HepG2 (cell line): ENCODE results near the gene HELLS. TPM values are rescaled to one million over a fixed set of nuclear protein-coding genes. Genes with fewer than 3 reads are reported as not detected.
A peak's percentile ranks its signal among the peaks of the same experiment; 100 is the strongest.

ENCODE experiments used
- ARID3A ChIP-seq: IDR thresholded peaks from 2 replicates; pipeline ENCODE4 v1.6.1; 2012; ENCODE audit warnings: low read depth, low read length, improper control_type of control experiment
- CAMTA2 ChIP-seq: sonication (generic); formaldehyde crosslinking; IDR thresholded peaks from 2 replicates; pipeline ENCODE4 v1.4.0; 2020; ENCODE audit warnings: mild to moderate bottlenecking, missing genetic modification reagents, borderline replicate concordance
- CEBPB ChIP-seq: IDR thresholded peaks from 2 replicates; pipeline ENCODE4 v1.6.1; 2011; ENCODE audit warnings: low read depth, low read length, improper control_type of control experiment, borderline replicate concordance
- ELF3 ChIP-seq: IDR thresholded peaks from 2 replicates; pipeline ENCODE4 v1.6.1; 2016; ENCODE audit warnings: missing genetic modification reagents, missing compliant biosample characterization
- ETV6 ChIP-seq: sonication (generic); formaldehyde crosslinking; conservative IDR thresholded peaks from 2 replicates; pipeline ENCODE4 v1.4.0; 2020; ENCODE audit warnings: missing genetic modification reagents
- HDAC6 ChIP-seq: fragments of 200-600 bp; sonication (generic); IDR thresholded peaks from 2 replicates; pipeline ENCODE4 v1.7.0; 2017; ENCODE audit warnings: mild to moderate bottlenecking, antibody characterized with exemption, low read length, low read depth
- MED1 ChIP-seq: sonication (generic); formaldehyde crosslinking; IDR thresholded peaks from 2 replicates; pipeline ENCODE4 v1.4.0; 2020; ENCODE audit warnings: missing genetic modification reagents
- NFE2L1 ChIP-seq: sonication (generic); formaldehyde crosslinking; IDR thresholded peaks from 2 replicates; pipeline ENCODE4 v1.4.0; 2020; ENCODE audit warnings: missing genetic modification reagents, mild to moderate bottlenecking, borderline replicate concordance
- RAD51 ChIP-seq: fragments of 450-650 bp; IDR thresholded peaks from 2 replicates; pipeline ENCODE4 v1.6.1; 2016; ENCODE audit warnings: borderline replicate concordance
- RBM22 ChIP-seq: fragments of 200-400 bp; formaldehyde crosslinking; optimal IDR thresholded peaks from 2 replicates; pipeline ENCODE3; 2017; ENCODE audit warnings: mild to moderate bottlenecking, low read length, moderate library complexity
- RORA ChIP-seq: sonication (generic); formaldehyde crosslinking; IDR thresholded peaks from 2 replicates; pipeline ENCODE4 v1.5.0; 2020; ENCODE audit warnings: mild to moderate bottlenecking, missing genetic modification reagents, moderate library complexity
- SNAPC2 ChIP-seq: sonication (generic); formaldehyde crosslinking; IDR thresholded peaks from 2 replicates; pipeline ENCODE4 v1.8.1; 2022; ENCODE audit warnings: mild to moderate bottlenecking, missing genetic modification reagents
- ZBTB7A ChIP-seq: sonication (generic); formaldehyde crosslinking; IDR thresholded peaks from 2 replicates; pipeline ENCODE4 v1.8.0; 2022; ENCODE audit warnings: mild to moderate bottlenecking, missing genetic modification reagents
- ZNF143 ChIP-seq: sonication (generic); formaldehyde crosslinking; IDR thresholded peaks from 2 replicates; pipeline ENCODE4 v1.4.0; 2020; ENCODE audit warnings: missing genetic modification reagents
- ZNF292 ChIP-seq: sonication (generic); formaldehyde crosslinking; IDR thresholded peaks from 2 replicates; pipeline ENCODE4 v1.8.1; 2022; ENCODE audit warnings: mild to moderate bottlenecking, low read depth, missing genetic modification reagents, borderline replicate concordance
- ZNF512B ChIP-seq: sonication (generic); formaldehyde crosslinking; IDR thresholded peaks from 2 replicates; pipeline ENCODE4 v1.5.1; 2020; ENCODE audit warnings: missing genetic modification reagents, mild to moderate bottlenecking, borderline replicate concordance
- ZNF713 ChIP-seq: sonication (generic); formaldehyde crosslinking; IDR thresholded peaks from 2 replicates; pipeline ENCODE4 v1.4.0; 2020; ENCODE audit warnings: mild to moderate bottlenecking, missing genetic modification reagents
- ZNF724P ChIP-seq: sonication (generic); formaldehyde crosslinking; IDR thresholded peaks from 2 replicates; pipeline ENCODE4 v1.8.0; 2022; ENCODE audit warnings: missing genetic modification reagents, borderline replicate concordance
- ZNF782 ChIP-seq: sonication (generic); formaldehyde crosslinking; IDR thresholded peaks from 2 replicates; pipeline ENCODE4 v1.4.0; 2020; ENCODE audit warnings: missing genetic modification reagents, mild to moderate bottlenecking, borderline replicate concordance
- polyA plus RNA-seq, 8 experiments: library from polyadenylated mRNA; depleted of rRNA in 3 of 8; stranded (reverse) in 7 of 8; unstranded in 1 of 8; fragments of >200 nt; fragmentation: Illumina TruSeq in 4 of 8; extraction: Trizol in 4 of 8; gene quantifications; 2 replicates each; pipeline versions ENCODE4 v1.2.1 to v1.2.3, GENCODE V29; 2011 to 2016; ENCODE audit warnings: low read depth in 4 of 8, missing spikeins in 1 of 8, mixed read lengths in 1 of 8; ENCODE audit not compliant: insufficient read depth in 1 of 8
- total RNA-seq, 5 experiments: library from RNA; depleted of rRNA; stranded (reverse); fragments of >200 nt; fragmentation: Illumina TruSeq; extraction: Trizol; gene quantifications; 2 replicates each; pipeline ENCODE4 v1.2.3, GENCODE V29; 2016; ENCODE audit warnings: low read depth in 1 of 5
- TF ChIP-seq, protein P1 (sequence below): IDR thresholded peaks from 2 replicates; pipeline ENCODE4 v1.6.1; 2016; ENCODE audit warnings: low read depth, missing genetic modification reagents, missing compliant biosample characterization
- TF ChIP-seq, protein P2 (sequence below): sonication (generic); formaldehyde crosslinking; IDR thresholded peaks from 2 replicates; pipeline ENCODE4 v1.4.0; 2020; ENCODE audit warnings: missing genetic modification reagents, low read depth, mild to moderate bottlenecking, borderline replicate concordance

HELLS gene
- total and polyA plus RNA-seq, 2 of the 13 experiments (the other 11 are each of a cell fraction or from before 2014, with no cell fraction given): 22.6 to 84.6 TPM

GRCh38 chr10:94496646-94497045, 48.9 kb upstream of the HELLS start (continued):
- TF ChIP-seq, protein P1, sequence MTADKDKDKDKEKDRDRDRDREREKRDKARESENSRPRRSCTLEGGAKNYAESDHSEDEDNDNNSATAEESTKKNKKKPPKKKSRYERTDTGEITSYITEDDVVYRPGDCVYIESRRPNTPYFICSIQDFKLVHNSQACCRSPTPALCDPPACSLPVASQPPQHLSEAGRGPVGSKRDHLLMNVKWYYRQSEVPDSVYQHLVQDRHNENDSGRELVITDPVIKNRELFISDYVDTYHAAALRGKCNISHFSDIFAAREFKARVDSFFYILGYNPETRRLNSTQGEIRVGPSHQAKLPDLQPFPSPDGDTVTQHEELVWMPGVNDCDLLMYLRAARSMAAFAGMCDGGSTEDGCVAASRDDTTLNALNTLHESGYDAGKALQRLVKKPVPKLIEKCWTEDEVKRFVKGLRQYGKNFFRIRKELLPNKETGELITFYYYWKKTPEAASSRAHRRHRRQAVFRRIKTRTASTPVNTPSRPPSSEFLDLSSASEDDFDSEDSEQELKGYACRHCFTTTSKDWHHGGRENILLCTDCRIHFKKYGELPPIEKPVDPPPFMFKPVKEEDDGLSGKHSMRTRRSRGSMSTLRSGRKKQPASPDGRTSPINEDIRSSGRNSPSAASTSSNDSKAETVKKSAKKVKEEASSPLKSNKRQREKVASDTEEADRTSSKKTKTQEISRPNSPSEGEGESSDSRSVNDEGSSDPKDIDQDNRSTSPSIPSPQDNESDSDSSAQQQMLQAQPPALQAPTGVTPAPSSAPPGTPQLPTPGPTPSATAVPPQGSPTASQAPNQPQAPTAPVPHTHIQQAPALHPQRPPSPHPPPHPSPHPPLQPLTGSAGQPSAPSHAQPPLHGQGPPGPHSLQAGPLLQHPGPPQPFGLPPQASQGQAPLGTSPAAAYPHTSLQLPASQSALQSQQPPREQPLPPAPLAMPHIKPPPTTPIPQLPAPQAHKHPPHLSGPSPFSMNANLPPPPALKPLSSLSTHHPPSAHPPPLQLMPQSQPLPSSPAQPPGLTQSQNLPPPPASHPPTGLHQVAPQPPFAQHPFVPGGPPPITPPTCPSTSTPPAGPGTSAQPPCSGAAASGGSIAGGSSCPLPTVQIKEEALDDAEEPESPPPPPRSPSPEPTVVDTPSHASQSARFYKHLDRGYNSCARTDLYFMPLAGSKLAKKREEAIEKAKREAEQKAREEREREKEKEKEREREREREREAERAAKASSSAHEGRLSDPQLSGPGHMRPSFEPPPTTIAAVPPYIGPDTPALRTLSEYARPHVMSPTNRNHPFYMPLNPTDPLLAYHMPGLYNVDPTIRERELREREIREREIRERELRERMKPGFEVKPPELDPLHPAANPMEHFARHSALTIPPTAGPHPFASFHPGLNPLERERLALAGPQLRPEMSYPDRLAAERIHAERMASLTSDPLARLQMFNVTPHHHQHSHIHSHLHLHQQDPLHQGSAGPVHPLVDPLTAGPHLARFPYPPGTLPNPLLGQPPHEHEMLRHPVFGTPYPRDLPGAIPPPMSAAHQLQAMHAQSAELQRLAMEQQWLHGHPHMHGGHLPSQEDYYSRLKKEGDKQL (CRISPR knock-in tag): no peak
- TF ChIP-seq CAMTA2 (CRISPR knock-in tag) (no peak), ZNF713 (CRISPR knock-in tag) (no peak), ZNF512B (no peak), RBM22 (no peak), NFE2L1 (CRISPR knock-in tag) (no peak), HDAC6 (no peak), MED1 (peak; percentile 26; the same call in 1 of the 2 replicates), ARID3A (0 out of 2 replicates have a peak, but pooled peaks have one; percentile 42), CEBPB (no peak), SNAPC2 (CRISPR knock-in tag) (no peak), ZBTB7A (no peak), ETV6 (no peak), ZNF724P (CRISPR knock-in tag) (no peak), RORA (CRISPR knock-in tag) (no peak), RAD51 (no peak), ZNF143 (CRISPR knock-in tag) (no peak), ZNF782 (CRISPR knock-in tag) (no peak), ELF3 (CRISPR knock-in tag) (peak; percentile 38; the same call in 1 of the 2 replicates), ZNF292 (CRISPR knock-in tag) (no peak)
- TF ChIP-seq, protein P2, sequence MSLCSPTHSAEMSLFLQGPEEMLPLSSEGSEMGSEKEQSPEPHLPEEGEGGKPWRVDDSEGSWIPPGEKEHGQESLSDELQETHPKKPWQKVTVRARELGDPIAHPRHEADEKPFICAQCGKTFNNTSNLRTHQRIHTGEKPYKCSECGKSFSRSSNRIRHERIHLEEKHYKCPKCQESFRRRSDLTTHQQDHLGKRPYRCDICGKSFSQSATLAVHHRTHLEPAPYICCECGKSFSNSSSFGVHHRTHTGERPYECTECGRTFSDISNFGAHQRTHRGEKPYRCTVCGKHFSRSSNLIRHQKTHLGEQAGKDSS (CRISPR knock-in tag): no peak
